NCI-H774 (cell line): Measurements from ENCODE around the gene ZFPL1.

ENCODE experiments used
- DNase-seq: peaks from one replicate; lab custom pipeline; 2025; lab: John Stamatoyannopoulos, UW

ZFPL1 gene

DNA sequence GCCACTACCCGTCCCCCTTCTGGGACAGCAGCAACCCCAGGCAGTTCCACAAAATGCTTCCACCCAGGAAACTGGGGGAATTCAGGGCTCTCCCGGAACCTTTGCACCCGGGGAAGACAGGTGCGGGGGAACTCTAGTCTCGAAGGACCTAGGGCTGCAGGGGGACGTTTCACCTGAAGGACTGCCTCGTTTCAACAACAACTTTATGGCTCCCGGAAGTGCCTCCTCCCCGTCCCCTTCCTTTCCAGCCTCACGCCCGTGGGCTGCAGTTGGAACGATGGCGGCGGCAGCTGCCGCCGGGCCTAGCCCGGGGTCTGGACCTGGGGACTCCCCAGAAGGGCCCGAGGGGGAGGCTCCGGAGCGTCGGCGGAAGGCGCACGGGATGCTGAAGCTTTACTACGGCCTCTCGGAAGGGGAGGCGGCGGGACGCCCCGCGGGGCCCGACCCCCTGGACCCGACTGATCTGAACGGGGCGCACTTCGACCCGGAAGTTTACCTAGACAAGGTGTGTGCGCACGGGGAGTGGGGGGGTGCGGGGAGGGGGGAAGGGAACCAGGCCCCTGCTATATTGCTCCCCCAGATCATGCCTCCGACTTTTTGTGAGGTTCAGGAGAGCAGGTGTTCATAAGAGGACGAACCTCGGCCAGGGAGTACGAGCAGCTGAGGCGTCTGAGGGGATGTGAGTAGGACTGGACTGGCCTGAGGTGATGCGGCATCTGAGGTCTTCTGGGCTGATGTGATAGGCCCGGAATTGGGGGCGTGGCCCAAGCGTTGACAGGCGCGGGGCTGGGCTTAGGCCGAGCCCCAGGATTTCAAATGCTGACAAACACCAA, 12.2 kb downstream of the ZFPL1 start, which contains the start of gene VPS51:
Gene VPS51 (plus strand): TSS at position 241 of the 833 bp plus-strand sequence. CDS start 37 bp downstream, at position 278.
- DNase-seq, result peak; percentile 93

DNA sequence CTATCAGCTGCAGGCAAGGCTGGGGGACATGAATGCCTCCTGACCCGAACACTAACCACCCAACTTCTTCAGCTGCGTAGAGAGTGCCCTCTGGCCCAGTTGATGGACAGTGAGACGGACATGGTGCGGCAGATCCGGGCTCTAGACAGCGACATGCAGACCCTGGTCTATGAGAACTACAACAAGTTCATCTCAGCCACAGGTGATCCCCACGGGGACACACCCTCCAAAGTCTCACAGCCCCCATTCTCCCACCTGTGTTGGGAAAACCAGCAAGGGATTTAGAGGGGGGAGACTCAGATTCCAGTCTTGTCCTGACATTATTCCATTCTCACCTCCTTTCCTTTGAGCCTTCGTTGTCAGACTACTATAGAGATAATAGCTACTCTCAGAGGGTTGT, 12.9 kb downstream of the ZFPL1 start:
- no peak for DNase-seq

DNA sequence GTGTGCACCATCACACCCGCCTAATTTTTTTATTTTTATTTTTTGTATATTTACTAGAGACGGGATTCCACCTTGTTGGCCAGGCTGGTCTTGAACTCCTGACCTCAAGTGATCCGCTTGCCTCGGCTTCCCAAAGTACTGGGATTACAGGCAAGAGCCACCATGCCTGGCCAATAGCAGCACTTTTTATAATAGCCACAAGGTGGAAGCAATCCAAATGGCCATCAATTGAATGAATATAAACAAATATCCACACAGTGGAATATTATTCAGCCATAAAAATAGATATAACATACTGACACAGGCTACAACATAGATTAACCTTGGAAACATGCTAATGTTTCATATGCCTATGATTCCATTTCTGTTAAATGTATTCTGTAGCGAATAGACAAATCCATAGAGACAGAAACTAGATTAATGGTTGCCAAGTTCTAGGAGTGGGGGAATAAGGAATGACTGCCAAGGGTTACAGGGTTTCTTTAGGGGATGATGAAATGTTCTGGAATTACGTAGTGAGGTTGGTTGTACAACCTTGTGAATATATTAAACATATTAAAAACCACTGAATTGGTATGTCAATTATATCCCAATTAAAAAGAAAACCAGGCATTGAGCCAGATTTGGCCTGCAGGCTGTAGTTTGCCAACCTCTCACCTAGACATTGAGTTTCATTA, 16.8 kb downstream of the ZFPL1 start:
- DNase-seq, result no peak

DNA sequence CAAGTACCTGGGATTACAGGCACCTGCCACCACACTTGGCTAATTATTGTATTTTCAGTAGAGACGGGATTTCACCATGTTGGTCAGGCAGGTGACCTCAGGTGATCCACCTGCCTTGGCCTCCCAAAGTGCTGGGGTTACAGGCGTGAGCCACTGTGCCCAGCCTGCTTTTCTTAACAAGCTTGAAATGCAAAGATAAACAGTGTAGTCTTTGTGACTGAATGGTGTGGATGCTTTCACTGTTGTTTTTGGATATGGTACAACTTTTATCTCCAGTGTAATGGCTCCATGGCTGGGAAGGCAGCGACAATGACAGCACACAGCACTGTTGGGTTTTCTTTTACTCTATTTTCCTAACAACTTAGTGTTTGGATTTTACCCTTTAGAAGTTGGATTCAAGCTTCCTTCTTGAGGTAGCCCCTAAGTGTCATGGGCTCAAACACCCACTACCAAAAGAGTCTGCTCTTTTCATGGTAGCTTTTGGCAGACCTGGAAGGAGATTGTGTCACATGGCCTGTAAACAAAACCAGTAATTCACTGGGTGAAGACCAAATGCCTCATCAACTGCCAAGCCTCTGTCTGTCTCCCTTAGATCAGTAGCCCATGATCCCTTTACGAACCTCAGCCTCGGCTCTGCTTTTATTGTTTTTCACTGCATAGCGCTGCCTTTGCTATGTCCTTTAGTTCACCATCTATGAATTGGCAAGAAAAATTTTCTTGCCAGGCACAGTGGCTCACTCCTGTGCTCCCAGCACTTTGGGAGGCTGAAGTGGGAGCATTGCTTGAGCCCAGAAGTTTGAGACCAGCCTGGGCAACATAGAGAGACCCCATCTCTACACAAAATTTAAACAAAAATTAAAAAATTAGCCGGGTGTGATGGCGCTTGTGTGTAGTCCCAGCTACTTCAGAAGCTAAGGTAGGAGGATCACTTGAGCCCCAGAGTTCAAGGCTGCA, 18.4 kb downstream of the ZFPL1 start:
- DNase-seq, result peak; percentile 76

DNA sequence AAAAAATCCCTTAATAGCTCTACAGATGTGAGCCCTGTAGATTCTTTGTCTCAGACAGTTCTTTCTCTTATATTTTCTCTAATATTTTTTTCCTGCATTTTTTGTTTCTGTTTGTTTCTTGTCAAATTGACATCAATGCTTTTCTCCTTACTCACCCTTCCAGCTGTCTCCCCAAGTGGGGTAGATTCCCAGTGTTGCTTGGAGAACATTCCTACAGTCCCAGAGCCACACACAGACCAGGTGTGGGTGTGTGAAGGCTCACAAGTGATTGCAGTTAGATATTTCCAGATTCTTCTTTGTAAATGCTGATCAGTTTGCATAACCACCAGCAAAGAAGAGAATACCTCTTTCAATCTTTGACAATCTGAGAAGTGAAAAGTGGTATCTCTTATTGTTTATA, 19.5 kb downstream of the ZFPL1 start:
- no peak for DNase-seq

DNA sequence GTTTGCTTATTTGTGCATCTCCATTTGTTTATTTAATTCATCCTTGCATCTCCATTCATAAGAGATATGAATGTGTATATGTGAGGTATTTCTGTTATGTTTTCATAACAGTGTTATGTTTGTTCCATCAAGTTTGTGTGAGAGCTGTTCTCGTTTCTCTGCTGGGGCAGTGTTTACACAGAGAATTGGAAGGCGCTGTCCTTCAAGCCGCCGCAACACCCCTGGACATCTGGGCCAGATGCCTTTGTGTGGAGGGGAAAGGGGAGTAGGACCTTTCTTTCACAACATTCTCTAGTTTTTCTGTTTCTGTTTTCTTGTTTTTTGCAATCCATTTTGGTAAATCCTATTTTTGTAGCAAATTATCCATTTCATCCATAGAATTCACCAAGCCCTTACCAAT, 20.6 kb downstream of the ZFPL1 start:
- no peak for DNase-seq

DNA sequence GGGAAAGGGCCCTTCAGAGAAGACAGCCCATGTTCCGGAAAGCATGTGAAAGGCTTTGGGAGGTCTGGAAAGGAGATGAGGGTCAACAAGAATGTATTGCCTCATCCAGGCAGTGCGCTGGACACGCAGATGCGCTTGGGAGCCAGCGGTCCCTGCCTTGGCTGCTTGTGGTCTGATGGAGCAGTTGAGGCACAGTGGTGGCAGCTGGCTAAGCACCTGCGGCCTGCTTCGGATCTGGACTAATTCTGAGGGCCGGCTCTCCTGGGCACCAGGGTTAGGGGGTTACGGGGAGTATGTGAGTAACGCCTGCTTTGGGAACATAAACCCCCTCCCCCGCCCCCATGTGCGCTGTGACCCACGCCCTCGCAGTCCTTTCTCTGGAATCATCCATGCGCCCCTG, 23.1 kb downstream of the ZFPL1 start:
- DNase-seq, result no peak

DNA sequence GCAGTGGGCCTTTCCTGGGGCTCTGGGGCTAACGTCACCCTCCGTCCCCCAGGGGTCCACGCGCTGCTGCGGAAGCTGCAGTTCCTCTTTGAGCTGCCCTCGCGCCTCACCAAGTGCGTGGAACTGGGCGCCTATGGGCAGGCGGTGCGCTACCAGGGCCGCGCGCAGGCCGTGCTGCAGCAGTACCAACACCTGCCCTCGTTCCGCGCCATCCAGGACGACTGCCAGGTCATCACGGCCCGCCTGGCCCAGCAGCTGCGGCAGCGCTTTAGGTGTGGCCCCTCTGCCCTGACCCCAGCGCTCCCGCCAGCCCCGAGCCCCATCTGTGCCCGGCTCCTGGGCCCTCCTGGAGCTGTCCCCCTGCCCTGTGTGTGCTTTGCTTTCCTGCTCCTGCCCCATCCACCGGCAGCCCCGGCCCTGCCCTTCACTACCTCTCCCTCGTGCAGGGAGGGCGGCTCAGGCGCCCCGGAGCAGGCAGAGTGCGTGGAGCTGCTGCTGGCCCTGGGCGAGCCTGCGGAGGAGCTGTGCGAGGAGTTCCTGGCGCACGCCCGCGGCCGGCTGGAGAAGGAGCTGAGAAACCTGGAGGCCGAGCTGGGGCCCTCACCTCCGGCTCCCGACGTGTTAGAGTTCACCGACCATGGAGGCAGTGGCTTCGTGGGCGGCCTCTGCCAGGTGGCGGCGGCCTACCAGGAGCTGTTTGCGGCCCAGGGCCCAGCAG, 23.9 kb downstream of the ZFPL1 start:
- DNase-seq, result no peak

DNA sequence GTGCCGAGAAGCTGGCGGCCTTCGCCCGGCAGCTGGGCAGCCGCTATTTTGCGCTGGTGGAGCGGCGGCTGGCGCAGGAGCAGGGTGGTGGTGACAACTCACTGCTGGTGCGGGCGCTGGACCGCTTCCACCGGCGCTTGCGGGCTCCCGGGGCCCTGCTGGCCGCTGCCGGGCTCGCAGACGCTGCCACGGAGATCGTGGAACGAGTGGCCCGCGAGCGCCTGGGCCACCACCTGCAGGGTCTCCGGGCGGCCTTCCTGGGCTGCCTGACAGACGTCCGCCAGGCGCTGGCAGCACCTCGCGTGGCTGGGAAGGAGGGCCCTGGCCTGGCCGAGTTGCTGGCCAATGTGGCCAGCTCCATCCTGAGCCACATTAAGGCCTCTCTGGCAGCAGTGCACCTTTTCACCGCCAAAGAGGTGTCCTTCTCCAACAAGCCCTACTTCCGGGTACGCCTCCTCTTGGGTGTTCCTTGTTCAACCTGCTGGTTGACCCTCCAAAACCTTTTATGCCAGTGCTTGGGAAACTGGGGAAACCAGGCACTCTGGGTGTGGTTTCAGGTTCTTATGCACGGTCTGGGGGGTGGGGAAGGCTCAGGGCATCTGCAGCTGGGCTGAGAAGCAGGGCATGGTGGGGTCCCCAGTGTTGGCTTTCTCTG, 24.6 kb downstream of the ZFPL1 start:
- no peak for DNase-seq

DNA sequence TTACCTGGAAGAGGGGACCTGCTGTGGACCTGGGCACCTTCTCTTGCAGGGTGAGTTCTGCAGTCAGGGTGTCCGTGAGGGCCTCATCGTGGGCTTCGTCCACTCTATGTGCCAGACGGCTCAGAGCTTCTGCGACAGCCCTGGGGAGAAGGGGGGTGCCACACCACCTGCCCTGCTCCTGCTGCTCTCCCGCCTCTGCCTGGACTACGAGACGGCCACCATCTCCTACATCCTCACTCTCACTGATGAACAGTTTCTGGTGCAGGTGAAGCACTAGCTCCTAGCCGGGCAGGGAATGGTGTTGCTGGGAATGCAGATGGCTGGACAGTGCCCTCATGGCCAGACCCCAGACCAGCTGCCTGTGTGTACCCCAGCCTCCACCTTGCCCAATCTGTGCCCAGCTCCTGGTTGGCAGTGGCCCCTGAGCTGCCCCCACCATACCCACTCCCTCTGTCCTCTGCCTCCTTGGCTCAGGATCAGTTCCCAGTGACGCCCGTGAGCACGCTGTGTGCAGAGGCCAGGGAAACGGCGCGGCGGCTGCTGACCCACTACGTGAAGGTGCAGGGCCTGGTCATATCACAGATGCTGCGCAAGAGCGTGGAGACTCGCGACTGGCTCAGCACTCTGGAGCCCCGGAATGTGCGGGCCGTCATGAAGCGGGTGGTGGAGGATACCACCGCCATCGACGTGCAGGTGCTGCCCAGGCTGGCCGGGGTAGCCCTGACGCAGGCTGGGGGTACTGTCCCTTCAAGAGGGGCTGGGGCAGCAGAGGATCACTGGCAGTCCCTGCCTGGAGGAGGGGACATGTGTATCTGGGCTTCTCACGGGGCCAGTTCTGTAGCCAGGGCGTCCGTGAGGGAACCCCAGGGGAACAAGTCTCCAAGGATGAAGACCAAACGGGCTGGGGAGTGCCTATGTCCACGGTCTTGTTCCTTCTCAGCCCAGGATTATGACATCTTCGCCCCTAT, 25.5 kb downstream of the ZFPL1 start:
- no peak for DNase-seq

DNA sequence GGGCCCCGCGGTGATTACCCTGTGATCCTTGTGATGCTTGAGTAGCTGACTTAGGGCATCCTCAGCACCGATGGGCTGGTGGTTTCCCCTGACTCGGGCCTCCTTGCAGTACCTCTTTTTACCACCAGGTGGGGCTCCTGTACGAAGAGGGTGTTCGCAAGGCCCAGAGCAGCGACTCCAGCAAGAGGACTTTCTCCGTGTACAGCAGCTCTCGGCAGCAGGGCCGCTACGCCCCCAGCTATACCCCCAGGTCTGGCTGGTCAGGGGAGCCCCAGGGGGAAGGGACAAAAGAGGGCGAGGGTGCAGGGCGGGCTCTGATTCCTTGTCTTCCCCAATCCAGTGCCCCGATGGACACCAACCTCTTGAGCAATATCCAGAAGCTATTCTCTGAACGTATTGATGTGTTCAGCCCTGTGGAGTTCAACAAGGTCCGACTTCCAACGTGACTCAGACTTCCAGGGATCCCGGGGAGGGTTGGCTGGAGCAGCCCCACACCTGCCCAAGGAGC, 26.4 kb downstream of the ZFPL1 start:
- peak; percentile 66 for DNase-seq

DNA sequence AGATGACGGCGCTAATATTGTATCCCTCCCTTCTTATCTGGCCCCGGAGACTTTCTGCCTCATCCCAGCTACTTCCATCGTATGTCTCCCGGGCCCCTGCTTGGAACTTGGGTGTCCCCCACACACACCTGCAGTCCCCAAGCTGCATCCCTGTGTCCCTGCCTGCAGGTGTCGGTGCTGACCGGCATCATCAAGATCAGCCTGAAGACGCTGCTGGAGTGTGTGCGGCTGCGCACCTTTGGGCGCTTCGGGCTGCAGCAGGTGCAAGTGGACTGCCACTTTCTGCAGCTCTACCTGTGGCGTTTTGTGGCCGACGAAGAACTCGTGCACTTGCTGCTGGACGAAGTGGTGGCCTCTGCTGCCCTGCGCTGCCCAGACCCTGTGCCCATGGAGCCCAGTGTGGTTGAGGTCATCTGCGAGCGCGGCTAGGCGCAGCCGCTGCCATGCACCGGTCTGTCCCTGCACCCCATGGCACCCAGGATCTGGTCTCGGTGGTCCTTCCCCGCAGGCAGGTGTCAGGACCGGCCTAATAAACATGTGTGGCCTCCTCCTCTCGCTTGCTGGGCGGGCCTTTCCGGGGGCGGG, 27.2 kb downstream of the ZFPL1 start:
- DNase-seq, result no peak

DNA sequence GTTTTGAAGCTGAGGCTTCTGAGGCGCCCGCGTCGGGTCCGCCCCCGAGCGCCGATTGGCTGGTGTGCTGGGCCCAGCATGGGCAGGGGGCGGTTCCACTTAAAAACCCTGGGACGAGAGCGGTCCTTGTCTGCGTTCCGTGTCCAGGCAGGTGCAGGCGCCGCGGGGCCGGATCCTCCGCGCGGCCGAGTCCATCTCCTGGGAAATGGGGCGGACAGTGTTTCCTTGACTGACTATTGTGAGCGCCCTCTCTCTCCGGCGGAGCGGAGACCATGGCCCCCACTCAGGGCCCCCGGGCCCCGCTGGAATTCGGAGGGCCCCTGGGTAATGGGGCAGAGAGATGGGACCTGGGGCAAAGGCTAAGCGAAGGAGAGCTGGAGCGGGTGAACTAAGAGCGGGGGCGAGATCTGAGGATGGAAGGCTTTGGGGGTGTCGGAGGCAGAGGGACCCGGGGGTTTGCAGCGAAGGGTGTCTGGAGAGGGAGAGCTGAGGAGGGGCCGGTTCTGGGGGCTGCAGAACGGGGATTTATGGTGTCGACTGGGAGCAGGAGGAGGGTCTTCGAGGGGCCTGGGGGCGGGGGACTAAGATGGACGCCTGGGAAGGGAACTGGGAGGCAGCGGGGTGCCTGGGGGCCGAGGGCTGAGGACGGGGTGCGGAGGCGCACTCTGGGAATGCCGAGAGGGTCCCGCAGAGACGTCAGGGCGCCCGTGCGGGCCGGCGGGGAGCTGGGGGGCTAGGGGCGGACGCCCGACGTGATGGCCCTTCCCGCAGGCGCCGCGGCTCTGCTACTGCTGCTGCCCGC, 27.9 kb downstream of the ZFPL1 start, which contains the start of gene TM7SF2:
Gene TM7SF2 (plus strand): TSS at position 129 of the 802 bp plus-strand sequence. CDS start 144 bp downstream, at position 273.
- peak; percentile 98 for DNase-seq

DNA sequence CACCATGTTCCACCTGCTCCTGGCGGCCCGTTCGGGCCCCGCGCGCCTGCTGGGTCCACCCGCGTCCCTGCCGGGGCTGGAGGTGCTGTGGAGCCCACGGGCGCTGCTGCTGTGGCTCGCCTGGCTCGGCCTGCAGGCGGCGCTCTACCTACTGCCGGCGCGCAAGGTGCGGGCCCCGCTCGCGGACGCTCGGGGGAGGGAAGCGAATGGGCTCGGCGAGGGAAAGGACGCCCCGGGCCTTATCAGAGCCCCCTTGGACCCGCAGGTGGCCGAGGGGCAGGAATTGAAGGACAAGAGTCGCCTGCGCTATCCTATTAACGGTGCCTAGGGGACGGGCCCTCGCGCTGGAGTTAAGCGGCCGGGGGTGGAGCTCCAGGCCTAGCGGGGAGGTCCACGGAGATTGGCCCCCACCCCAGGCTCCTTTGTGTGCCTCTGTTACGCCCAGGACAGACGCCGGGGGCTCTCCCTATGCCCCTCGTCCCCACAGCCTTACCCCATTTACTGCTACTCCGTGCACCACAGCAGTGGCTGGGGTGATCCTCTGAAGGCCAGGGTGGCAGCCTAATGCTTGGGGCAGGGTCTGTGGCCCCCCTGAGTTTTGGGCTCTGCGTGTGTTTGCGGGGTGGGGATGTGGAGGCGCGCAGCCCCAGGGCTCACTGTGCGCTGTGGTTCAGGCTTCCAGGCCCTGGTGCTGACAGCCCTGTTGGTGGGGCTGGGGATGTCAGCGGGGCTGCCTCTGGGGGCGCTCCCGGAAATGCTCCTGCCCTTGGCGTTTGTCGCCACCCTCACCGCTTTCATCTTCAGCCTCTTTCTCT, 28.7 kb downstream of the ZFPL1 start:
- DNase-seq, result peak; percentile 53

DNA sequence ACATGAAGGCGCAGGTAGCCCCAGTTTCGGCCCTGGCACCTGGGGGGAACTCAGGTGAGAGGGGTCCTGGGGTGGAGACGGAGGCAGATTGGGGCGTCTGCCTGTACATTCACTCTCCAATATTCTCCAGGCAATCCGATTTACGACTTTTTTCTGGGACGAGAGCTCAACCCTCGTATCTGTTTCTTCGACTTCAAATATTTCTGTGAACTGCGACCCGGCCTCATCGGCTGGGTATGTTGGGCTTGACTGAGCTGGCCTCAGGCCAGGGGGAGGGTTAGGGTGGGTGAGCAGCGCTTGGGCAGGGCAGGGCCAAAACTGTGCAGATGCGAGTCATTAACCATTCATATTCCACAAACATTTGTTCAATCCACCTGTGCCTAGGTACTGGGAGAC, 29.3 kb downstream of the ZFPL1 start:
- DNase-seq, result no peak

DNA sequence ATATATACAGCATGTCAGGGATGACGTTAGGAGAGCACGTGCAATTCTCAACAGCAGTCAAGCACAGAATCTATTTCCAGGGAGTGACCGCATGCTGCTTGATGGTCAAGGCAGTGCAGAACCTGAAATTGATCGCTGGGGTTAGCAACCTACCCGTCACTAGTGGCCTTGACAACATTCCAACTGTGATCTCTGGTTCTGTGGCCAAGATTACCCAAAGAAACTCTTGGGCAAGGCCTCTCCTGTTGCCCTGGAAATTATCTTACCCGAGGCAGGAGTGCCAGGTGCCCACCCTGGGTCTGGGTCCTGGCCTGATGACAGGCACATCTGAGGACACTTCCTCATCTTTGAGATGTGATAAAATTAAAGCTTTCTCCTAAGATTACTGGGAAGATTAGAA, 29.8 kb downstream of the ZFPL1 start:
- no peak for DNase-seq

DNA sequence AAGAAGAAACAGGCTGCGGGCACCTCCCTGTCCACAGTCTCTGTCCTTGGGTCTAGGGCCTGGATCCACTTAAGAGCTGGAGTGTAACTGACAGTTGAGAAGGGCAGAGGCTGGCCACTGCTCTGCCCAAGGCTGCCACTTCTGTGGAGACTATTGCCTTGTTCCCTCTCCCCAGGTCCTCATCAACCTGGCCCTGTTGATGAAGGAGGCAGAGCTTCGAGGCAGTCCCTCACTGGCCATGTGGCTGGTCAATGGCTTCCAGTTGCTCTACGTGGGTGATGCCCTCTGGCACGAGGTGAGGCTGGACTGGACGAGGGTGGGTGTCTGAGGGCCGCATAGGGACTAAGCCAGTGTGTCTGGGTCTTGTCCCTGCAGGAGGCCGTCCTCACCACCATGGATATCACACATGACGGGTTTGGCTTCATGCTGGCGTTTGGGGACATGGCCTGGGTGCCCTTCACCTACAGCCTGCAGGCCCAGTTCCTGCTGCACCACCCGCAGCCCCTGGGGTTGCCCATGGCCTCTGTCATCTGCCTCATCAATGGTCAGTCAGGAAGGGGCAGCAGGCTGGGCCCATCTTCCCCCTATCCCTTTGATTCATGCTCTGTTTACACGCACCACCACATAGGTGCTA, 30.6 kb downstream of the ZFPL1 start:
- no peak for DNase-seq
